Measurements from ENCODE around the gene CTNNBL1.

GRCh38 chr20:37852666-37853065 is 158.8 kb downstream of the CTNNBL1 start:
- TF ChIP-seq CTCF (IDR thresholded peaks at IDR 0.05) (no peak), POLR2A (IDR thresholded peaks at IDR 0.05) (no peak)

Measured in testis (tissue), 2 donors.